NCI-H1436 (cell line): ENCODE results near the gene ABCF2.

Experiments used
- DNase-seq: peaks from one replicate; lab custom pipeline; 2025; lab: John Stamatoyannopoulos, UW

ABCF2 gene

DNA sequence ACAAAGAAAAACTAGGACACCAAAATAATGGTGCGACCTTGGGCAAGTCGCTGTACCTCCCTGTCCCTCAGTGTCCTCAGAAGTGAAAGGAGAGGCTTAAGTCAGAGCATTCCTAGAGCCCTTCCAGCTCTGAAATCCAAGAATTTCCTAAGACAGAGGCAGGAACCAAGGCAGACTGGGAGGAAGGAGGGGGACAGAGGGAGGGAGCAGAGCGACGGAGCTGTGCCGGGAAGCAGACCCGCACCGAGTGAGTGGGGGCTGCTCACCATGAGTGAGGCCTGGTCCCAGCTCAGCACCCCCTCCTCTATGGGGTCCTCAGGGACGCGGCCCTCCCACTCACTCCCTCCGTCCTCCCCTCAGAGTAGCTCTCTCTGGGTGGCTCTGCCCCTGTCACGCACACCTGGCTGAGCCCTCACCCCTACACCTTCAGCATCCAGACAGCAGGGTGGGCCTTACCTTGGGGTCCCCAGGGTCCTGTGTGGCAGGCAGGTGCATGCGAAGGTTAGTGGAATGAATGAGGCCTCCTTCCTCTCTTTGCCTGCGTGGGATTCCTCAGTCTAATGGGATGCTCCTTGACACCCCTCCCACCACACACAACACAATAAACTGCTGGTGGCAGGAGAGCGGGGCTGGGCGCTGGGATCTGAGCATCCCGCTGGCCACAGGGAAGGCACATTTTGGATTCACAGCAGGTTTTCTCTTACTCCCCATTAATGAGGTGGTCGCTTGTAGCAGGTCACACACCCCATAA lies 26.1 kb upstream of the ABCF2 start:
- no peak for DNase-seq

DNA sequence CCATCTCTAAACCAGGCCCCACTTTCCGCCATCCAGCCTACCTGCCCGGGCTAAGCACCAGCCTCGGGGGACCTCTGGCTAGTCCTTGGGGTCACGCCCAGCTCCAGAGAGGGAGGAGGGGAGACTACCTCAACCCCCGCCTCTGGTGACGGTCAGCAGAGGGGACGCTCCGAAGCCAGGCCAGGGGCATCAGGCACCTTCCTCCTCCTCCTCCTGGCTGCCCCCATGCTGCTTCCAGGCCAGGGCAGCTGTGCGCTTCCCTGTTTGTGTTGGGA lies 25.5 kb upstream of the ABCF2 start:
- no peak for DNase-seq

DNA sequence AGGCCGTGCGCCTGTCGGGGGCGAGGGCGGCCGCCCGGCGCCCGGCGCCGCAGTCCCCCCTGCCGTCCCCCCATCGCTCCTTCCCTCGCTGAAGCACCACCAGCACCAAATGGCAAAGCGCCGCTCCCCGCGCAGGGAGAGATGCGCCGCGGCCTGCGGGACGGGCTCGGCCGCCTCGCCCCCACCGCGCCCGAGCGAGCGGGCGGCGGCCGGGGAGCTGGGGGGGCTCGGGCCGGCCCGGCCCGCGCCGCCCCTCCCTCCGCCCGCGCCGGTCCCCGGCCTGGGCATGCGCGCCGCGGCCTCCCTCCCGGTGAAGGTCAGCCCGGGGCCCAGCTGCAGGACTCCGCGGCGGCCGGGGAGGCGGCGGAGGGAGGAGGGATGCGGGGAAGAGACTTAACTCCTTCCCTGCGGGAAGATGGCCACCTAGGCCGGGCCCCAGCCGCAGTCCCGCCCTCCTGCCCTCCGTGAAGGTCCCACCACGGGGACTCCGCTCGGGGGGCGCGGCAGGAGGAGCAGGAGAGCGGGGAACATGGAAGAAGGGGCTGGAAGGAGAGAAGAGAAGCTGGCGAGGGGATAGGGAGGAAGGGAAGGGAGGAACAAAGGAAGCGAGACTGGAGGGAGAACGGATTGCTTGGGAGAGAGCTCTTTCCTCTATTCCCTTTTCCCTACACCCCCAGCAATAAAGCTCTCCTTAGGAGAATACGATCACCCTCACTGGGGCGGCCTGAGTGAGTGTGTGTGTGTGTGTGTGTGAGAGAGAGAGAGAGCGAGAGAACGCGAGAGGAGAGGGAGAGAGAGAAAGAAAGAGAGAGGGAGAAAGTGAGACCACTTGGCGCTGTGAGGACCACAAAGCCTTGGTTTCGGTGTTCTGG lies 24.9 kb upstream of the ABCF2 start:
- peak; percentile 34 for DNase-seq

DNA sequence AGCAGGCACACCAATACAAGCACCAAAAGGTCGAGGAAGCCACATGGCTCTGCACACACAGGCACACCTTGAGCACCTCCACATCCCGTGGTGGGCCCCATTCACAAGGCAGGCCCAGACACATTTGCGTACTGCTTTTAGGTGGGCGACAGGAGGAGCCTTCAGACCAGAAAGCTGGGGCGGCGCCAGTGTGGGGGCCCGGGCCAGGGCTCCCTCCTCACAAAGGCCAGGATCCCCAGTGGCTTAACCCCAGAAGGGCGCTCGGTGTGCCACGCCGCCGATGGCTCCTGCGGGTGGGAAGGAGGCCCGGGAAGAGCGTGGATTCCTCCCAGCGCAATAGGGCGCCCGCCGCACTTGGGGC lies 24.3 kb upstream of the ABCF2 start:
- no peak for DNase-seq

DNA sequence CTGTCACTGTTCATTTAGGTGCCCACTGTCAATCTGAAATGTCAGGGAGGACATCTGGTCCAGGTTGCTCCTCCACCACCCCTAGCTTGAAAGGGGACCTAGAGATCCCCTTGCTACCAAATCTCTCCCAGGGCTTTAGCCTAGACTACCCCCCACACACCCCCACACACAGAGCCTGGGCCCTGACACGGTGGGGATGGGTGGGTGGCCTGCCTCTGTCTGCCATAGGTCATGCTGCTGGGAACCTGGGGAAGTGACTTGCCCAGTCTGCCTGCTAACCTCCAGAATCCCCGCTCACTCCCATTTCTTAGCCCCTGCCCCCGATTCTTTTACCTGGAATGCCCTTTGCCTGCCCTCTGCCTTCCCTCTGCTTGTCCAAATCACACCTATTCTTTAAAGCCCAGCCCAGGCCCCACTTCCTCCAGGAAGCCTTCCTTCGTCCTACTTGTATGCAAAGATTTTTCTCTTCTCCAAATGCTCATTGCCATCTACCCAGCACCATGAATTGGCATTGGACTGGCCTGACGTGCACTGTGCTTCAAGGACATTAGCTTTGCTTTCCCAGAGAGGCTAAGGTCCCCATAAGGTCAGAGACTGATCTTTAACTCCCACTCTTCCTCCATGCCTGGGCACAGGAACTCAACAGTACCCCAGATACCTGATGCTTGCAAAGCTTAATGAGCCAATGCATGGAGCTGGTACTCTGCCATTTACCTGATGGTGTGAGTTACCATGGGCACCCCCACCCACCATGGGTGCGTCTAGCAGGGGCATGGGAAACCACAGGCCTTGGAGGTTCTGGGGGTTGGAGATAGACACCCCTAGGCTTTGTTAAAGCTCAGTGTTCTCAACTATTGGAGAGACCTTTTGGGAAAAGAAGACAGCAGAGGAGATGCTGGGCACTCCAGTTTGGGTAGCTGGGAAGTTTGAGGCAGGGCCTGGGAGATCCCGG lies 23.5 kb upstream of the ABCF2 start:
- no peak for DNase-seq

DNA sequence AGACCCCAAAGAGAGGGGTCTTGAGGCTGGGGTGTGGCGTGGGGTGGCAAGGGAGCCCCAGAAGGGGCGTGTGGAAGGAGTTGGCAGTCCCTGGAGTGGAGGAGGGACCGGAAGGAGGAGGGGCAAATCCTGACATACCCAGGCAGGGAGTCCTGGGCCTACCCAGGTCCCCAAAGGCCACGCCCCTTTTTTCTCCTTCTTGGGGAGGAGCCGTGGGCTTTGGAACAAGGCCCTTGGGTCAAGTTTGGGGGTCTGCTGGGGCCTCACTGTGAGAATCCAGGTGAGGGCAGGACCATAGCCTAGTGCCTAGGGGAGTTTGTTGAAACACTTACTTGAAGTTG lies 22.7 kb upstream of the ABCF2 start:
- DNase-seq = no peak

DNA sequence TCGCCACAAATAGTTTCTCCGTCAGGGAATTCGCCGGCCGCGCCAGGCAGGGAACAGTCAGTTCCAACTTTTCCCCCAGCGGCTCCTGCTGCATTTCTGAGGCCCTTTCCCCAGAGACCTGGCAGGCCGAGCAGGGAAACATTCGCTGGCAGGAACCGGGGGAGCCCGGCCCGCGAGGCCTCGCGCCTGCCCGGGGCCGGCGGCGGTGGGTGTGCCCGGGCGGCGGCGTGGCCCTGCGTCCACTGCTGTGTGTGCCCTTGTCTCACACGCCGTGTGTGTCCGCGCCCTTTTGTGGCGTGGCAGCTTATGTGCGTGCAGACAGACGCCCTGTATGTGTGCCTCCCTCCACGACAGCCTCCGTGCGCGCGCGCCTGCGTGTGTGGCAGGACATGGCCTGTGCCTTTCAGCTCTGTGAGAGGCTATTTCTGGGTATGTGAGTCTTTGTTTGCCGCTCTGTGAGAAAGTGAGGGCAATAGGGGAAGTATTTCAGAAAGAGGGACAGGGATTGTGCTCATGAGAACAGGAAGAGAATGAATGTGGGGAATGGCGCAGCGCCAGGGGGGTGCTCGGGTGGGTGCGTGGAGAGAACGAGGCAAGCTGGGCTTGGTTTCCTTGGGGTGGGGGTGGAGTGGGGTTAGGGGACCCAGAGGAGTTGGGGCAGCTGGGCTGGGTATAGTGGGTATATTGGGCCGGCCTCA lies 22.2 kb upstream of the ABCF2 start:
- DNase-seq = no peak

DNA sequence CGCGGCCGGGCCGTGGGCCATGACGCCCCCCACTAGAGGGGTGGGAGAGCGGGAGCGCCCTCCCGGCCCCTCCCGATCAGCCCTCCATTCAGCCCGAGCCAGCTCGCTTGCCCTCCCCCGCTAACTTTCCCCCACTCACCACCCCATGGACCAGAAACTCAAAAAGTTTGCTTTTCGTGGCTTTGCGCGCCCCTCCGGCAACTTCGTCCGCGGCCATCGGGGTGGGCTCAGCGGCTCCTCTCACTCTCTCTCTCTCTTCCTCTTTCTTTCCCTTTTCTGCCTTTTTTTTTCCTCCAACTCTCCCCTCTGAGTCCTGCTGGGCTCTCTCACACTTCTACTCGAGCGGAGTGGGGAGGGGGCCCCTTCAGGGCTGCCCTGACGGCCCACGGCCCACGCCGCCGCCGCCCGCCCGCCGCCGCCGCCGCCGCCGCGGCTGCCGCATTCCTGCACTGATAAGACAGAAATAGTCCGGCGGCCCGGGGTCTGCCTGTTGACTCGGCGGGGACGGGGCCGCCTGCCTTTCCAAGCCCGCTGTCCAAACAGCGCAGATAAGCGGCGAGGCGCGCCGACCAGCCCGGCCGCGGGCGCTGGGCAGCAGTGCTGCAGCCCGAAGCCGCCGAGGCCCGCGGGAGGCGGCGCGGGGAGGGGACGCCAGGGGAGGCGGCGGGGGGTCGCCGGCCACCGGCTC lies 21.5 kb upstream of the ABCF2 start, which contains the start of gene SMARCD3:
TSS of gene SMARCD3 (minus strand) at position 349 of the 688 bp plus-strand sequence. CDS start at position 217, 132 bp downstream.
- no peak for DNase-seq

DNA sequence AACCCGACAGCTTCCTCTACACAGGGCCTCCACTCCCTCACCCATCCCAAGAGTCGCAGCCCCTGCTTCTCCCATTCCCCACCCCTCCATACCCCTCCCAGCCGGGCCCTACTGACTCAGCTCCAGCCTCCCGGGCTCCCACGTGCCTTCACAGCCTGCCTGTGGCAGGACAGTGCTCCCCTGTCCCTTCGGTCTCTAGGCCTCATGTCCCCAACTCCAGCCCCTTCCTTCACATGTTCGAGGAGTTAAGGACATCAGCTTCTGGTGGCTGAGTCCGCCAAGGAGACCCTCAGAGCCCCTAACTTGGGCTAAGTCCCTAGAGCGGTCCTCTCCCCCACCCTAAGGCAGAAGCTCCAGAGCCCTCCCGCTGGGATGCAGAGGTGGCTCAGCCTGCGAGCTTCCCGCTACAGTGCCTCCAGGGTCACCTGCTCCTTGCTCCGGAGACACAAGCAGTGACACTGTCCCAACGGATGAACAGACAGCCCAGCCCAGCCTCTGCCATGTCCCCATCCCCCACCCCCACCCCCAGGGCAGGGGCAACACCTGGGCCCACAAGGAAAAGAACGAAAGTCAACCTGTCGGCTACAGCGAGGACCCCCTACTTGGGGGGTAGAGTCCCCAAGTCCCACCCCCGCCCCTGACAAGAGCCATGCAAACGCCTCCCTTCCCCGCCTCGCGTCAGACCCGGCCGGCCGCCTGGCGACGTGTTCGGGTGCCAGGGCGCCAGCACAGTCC lies 20.8 kb upstream of the ABCF2 start:
- no peak for DNase-seq

DNA sequence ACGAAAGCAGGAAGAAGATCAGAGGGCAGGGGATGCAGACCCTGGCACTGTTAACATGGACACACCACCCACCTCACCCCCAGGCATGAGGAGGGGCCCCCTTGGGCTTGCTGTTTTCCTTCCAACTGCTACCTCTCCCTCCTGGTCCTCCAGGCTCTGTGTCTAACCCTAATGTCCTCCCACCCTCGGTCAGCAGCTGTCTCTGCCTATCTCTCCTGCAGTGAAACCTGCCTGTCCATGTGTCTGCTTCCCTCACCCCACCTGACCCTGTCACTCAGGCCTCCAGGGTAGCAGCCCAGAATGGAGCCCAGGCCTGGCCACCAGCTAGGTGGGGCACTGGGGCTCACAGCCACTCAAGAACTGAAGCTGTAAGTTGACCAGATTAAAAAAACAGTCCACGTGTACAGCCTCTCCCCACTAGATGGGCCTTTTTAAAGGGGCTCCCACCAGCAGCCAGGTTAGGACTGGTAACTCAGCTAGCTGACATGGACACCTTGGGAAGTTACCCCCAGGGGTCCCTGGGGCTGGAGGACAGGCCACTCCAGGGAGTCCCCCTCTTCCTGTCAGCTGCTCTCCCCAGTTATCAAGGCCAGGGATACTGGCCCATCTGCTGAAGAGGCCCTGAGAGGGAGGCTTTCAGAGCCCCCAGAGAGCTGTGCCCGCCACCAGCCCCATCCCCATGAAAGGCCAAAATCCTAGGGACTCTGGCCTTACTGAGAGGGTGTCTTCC lies 20.0 kb upstream of the ABCF2 start:
- DNase-seq = no peak

DNA sequence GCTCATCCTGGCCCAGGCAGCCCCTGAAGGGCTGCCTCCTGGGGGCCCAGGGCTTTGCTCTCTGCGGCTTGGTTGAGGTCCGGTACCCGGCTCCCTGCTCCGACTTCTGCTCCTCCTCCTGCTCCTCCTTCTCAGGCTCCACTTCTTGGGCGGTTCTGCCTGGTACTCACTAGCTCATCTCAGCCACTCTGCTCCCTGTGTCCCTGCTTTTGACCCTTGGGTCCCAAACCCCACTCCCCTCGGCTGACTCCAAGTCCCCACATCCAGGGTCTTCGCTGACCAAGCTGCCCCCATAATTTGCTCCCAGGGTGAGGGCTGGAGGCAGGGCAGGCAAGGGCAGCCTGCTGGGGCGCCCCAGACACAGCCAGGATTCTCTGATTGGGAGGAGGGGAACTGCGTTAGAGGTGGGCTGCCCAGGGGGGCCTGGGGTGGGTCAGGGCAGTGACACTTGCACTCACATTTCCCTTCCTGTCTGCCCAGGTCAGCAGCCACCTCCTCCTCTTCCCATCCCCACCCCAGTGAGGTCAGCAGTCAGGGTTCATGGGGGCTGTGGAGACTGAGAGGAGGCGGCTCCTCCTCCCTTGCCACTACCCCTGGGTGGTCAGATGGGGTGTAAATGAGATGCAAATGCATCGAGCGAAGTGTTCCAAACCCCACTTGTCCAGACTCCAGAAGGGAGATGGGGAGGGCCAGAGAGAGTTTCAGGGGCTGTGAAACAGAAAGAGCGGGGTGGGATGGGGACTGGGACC lies 19.3 kb upstream of the ABCF2 start:
- no peak for DNase-seq

DNA sequence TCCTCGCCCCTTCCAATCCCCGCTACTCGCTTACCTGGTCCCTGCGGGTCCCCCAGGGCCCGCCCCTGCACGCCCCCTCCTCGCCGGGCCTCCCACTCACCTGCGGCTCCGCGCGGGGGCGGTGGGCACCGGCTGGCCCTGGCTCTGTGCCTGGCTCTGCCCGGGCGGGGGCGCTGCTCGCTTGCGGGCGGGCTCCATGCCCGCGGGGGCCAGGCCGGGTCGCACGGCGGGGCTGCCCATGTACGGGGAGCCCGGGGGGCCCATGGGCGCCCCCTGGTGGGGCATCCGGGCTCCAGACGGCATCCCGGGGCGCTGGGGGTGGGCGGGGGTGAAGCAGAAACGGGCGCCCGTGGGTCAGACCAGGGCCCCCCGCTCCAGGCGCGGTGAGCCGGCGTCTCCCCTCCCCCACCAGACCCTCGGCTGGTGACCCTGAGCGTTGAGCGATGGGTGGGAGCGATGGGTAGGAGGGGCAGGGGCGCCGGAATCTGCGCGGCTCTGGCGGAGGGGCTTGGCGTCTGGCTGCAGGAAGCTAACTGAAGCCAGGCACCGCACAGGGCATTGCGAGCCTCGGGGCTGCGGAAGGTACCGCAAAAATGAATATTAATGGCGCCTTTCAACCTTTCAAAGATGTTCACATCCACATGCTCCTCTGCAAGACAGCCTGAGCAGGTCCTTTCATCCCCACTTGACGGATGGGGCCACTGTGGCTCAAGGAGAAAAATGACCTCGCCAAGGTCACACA lies 18.5 kb upstream of the ABCF2 start:
- DNase-seq = peak; percentile 34

DNA sequence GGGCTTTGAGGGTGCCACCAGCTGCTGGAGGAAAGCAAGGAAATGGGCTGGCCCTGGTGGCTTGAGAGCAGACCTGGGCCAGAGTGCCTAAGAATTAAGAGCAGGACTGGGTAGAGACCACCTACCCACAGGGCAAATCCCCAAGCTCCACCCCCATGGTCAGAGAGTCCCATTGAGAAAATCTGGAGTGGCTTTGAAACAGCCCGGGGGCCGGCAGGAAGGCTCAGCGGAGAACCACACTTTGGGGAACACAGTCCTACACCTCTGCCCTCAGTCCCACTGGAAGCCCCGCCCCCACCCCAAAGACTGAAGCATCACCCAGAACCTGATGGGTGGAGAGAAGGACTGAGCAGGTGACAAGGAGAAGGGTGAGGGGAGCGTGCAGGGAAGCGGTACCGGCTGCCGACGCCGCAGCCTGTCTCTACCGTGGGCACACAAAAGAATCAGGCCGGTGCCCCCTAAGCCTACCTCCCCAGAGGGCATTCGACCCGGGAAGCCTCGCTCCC lies 17.9 kb upstream of the ABCF2 start:
- DNase-seq = no peak

DNA sequence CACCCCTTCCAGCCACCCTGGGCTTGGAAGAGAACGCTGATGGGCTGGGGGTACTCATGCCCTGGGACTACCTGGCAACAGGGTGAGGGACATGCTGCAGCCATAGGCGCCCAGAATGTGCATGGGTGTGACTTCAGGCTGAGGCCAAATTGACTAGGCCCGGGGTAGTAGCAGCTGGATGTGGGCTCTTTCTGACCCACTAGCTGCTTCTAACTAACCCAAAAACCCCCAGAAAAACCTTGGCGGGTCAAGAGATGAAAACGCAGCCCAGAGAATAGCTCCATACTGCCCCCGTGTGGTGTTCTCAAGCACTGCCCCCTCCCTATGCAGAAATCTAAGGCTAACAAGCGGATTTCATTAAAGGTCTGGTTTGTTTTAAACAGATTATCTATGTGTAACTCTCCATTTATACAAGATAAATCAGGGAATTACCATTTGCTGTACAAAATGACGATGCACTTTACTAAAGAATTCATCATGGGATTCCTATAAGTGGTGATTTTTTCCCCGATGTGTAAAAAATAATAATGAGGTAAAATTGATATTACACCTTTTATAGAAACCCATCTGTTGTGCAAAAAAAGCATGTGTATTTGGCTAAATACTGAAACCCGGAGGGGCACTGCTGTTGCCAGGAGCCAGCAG lies 17.3 kb upstream of the ABCF2 start:
- DNase-seq = peak; percentile 34

DNA sequence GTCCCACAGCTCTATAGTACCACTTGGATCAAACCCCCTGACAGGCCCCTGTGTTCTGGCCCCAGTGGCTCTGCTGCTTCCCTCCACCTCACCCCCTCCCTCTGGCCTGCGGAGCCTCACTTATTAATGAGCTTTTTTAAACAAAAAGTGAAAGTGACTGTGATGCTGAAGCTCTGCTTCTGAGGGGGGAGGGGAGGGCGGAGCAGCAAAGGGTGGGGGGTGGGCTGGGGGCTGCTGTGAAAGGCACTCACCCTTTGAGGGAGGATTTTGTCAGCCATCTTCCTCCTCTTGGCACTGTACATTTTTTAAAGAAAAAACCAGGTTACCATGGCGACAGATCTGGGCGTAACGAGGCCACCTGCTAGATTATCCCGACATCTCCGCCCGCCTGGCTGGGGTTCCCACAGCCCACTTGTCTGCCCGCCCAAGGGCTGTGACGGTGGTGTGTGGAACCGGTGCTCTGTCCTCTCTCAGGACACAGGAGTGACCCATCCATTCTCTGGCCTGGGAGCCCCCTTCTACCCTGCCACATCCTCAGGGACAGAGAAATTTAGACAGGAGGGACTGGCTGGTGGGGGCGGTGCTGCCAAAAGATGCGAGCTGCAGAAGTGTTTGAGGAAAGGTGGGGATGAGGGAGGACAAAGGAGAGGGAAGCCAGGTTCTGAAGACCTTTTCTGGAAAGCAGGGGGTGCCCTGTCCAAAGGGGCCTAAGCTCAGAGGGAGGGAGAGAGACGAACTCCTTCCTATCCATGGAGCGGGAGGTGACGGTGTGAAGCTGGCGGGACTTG lies 16.6 kb upstream of the ABCF2 start:
- DNase-seq = no peak

DNA sequence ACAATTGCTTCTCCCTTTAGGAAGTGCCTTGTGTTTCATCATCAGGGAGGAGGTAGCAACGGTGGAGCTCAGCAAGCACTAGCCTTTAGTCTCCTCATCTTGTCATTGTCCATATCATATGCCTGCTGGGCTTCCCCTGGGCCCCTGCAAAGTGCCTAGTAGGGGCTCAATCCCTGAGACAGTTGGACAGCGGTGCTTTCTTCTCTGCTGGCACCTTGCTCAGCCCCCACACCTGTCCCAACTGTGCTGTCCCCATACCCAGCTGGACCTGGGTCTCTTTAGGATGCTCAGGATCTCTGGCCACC lies 16.0 kb upstream of the ABCF2 start:
- DNase-seq = no peak
